ENCODE results near the gene PATZ1.

The PATZ1 gene

GRCh38 chr22:31323578-31324550 lies 22.3 kb downstream of the PATZ1 start:
- H3K27ac ChIP-seq = no peak overlapping the region
- TF ChIP-seq CTCF (IDR thresholded peaks at IDR 0.05) = no peak
- TF ChIP-seq ZFX (IDR thresholded peaks at IDR 0.05; ENCODE audit: borderline replicate concordance) = no peak

- H3K27ac ChIP-seq = no peak overlapping the region
- TF ChIP-seq CTCF (IDR thresholded peaks at IDR 0.05) (no peak), ZFX (IDR thresholded peaks at IDR 0.05; ENCODE audit: borderline replicate concordance) (no peak)
Observed at GRCh38 chr22:31321421-31321820, 24.7 kb downstream of the PATZ1 start.

- H3K27ac ChIP-seq = peak overlapping the region; percentile 77
Observed at GRCh38 chr22:31314220-31314619, 31.9 kb downstream of the PATZ1 start.

- TF ChIP-seq ZFX (IDR thresholded peaks at IDR 0.05; ENCODE audit: borderline replicate concordance) (no peak), CTCF (IDR thresholded peaks at IDR 0.05) (peak; percentile 94)
- peak overlapping the region; percentile 77 for H3K27ac ChIP-seq
Observed at GRCh38 chr22:31313366-31314147, 32.6 kb downstream of the PATZ1 start.

GRCh38 chr22:31308181-31308580 lies 38.0 kb downstream of the PATZ1 start:
- TF ChIP-seq ZFX (IDR thresholded peaks at IDR 0.05; ENCODE audit: borderline replicate concordance) (no peak), CTCF (IDR thresholded peaks at IDR 0.05) (no peak)
- no peak overlapping the region for H3K27ac ChIP-seq

- no peak overlapping the region for H3K27ac ChIP-seq
- TF ChIP-seq CTCF (IDR thresholded peaks at IDR 0.05) (no peak), ZFX (IDR thresholded peaks at IDR 0.05; ENCODE audit: borderline replicate concordance) (no peak)
Observed at GRCh38 chr22:31305194-31305593, 41.0 kb downstream of the PATZ1 start.

- no peak overlapping the region for H3K27ac ChIP-seq
- TF ChIP-seq CTCF (IDR thresholded peaks at IDR 0.05) (no peak), ZFX (IDR thresholded peaks at IDR 0.05; ENCODE audit: borderline replicate concordance) (no peak)
Observed at GRCh38 chr22:31302537-31302936, 43.6 kb downstream of the PATZ1 start.

Measured in 22Rv1 (cell line).